Tibial artery (tissue), 4 donors: Measurements from ENCODE around the gene PLXNA1.

Experiments
- DNase-seq, 2 donors: peaks; one replicate each; pipeline ENCODE4 v3.0.0-alpha.2; 2019
- H3K27ac ChIP-seq, 2 donors: fragments of 200-600 bp; sonication (generic) in 1 of 2; 1 replicate in 1 of 2; 2 replicates in 1 of 2; pipeline ENCODE4 v1.5.1; 2018 to 2019; ENCODE audit warnings: mild to moderate bottlenecking in 1 of 2
- H3K27me3 ChIP-seq, 2 donors: fragments of 200-600 bp; sonication (generic) in 1 of 2; one replicate each; pipeline versions ENCODE4 v1.5.1 to v1.6.0; 2016 to 2019
- H3K36me3 ChIP-seq, 3 donors: fragments of 200-600 bp; sonication (generic) in 2 of 3; one replicate each; pipeline ENCODE4 v1.5.1; 2016 to 2019; ENCODE audit warnings: mild to moderate bottlenecking in 2 of 3
- H3K4me1 ChIP-seq, 4 donors: fragments of 200-600 bp; sonication (generic) in 2 of 4; 1 replicate in 3 of 4; 2 replicates in 1 of 4; pipeline ENCODE4 v1.5.1; 2016 to 2019
- H3K4me3 ChIP-seq, 2 donors: fragments of 200-600 bp; sonication (generic) in 1 of 2; 1 replicate in 1 of 2; 2 replicates in 1 of 2; pipeline ENCODE4 v1.5.1; 2018 to 2019; ENCODE audit warnings: mild to moderate bottlenecking in 2 of 2
- H3K9me3 ChIP-seq, 3 donors: fragments of 200-600 bp; sonication (generic) in 1 of 3; one replicate each; pipeline ENCODE4 v1.5.1; 2016 to 2019
- CTCF ChIP-seq, 2 experiments: fragments of 200-600 bp in 1 of 2; fragments of 450-650 bp in 1 of 2; IDR thresholded peaks; one replicate each; pipeline ENCODE4 v1.5.1; 2017 to 2019; ENCODE audit warnings: antibody characterized with exemption in 2 of 2, mild to moderate bottlenecking in 1 of 2, moderate library complexity in 1 of 2
- intact Hi-C: fragments of 100-400 bp; cut with DNase I; formaldehyde crosslinking; loops from one replicate; pipeline ENCODE4 v1.15.0; 2023; ENCODE audit warnings: low total_unique reads

PLXNA1 gene

GRCh38 chr3:126965526-126966080 is 17.3 kb upstream of the PLXNA1 start:
- intact Hi-C loops = no loop called here

GRCh38 chr3:126967386-126967785 is 15.5 kb upstream of the PLXNA1 start:
- no peak for TF ChIP-seq CTCF (IDR thresholded peaks at IDR 0.05)
- Histone ChIP-seq H3K27ac (no peak overlapping the region), H3K36me3 (no peaks in the 10 kb centered on the region), H3K4me3 (no peak overlapping the region), H3K4me1 (peaks cover 0 to under 1% (median 0%) of the 10 kb centered on the region in 4 donors), H3K9me3 (no peaks in the 10 kb centered on the region), H3K27me3 (peaks cover 0 to 4% of the 10 kb centered on the region in 2 donors)
- no peak for DNase-seq
- intact Hi-C loops = no loop called here

More at GRCh38 chr3:126965526-126966080, 17.3 kb upstream of the PLXNA1 start:
- Histone ChIP-seq H3K27ac (no peak overlapping the region), H3K4me1 (peaks cover 0 to 18% (median 9%) of the 10 kb centered on the region in 4 donors), H3K27me3 (no peaks in the 10 kb centered on the region), H3K4me3 (no peak overlapping the region), H3K9me3 (no peaks in the 10 kb centered on the region), H3K36me3 (no peaks in the 10 kb centered on the region)
- no peak for TF ChIP-seq CTCF (IDR thresholded peaks at IDR 0.05)
- no peak for DNase-seq

- no peak for DNase-seq
- peaks cover 0 to 10% of the 10 kb centered on the region in 2 donors for H3K27me3 ChIP-seq
- H3K9me3 ChIP-seq = peaks cover 0 to under 1% (median 0%) of the 10 kb centered on the region in 3 donors
- TF ChIP-seq CTCF (IDR thresholded peaks at IDR 0.05) = no peak
- no peak overlapping the region for H3K27ac ChIP-seq
- intact Hi-C loops = no loop called here
- no peaks in the 10 kb centered on the region for H3K36me3 ChIP-seq
- H3K4me1 ChIP-seq = no peaks in the 10 kb centered on the region
- no peak overlapping the region for H3K4me3 ChIP-seq
These were observed 14.2 kb upstream of the PLXNA1 start for GRCh38 chr3:126968391-126969390.

GRCh38 chr3:126969586-126969985 is 13.3 kb upstream of the PLXNA1 start:
- TF ChIP-seq CTCF (IDR thresholded peaks at IDR 0.05) = no peak
- Histone ChIP-seq H3K4me3 (no peak overlapping the region), H3K4me1 (no peaks in the 10 kb centered on the region), H3K27ac (no peak overlapping the region), H3K9me3 (peaks cover 0 to 7% (median 5%) of the 10 kb centered on the region in 3 donors), H3K36me3 (no peaks in the 10 kb centered on the region), H3K27me3 (peaks cover 0 to 14% of the 10 kb centered on the region in 2 donors)
- intact Hi-C loops = no loop called here
- no peak for DNase-seq

GRCh38 chr3:126970101-126970500 is 12.8 kb upstream of the PLXNA1 start:
- Histone ChIP-seq H3K27ac (no peak overlapping the region), H3K27me3 (peaks cover 0 to 14% of the 10 kb centered on the region in 2 donors), H3K4me1 (no peaks in the 10 kb centered on the region), H3K9me3 (peaks cover 0 to 10% (median 7%) of the 10 kb centered on the region in 3 donors), H3K4me3 (no peak overlapping the region), H3K36me3 (no peaks in the 10 kb centered on the region)
- no peak for DNase-seq
- intact Hi-C loops = no loop called here
- TF ChIP-seq CTCF (IDR thresholded peaks at IDR 0.05) = no peak
